GM12872 (cell line): ENCODE results near the gene CTDSP2.

Experiments used
- TF ChIP-seq, protein P1 (sequence below): IDR thresholded peaks from 3 replicates; pipeline ENCODE4 v1.5.1; 2011; ENCODE audit warnings: low read depth, mild to moderate bottlenecking, low read length, moderate library complexity; ENCODE audit not compliant: insufficient read depth

The CTDSP2 gene

DNA sequence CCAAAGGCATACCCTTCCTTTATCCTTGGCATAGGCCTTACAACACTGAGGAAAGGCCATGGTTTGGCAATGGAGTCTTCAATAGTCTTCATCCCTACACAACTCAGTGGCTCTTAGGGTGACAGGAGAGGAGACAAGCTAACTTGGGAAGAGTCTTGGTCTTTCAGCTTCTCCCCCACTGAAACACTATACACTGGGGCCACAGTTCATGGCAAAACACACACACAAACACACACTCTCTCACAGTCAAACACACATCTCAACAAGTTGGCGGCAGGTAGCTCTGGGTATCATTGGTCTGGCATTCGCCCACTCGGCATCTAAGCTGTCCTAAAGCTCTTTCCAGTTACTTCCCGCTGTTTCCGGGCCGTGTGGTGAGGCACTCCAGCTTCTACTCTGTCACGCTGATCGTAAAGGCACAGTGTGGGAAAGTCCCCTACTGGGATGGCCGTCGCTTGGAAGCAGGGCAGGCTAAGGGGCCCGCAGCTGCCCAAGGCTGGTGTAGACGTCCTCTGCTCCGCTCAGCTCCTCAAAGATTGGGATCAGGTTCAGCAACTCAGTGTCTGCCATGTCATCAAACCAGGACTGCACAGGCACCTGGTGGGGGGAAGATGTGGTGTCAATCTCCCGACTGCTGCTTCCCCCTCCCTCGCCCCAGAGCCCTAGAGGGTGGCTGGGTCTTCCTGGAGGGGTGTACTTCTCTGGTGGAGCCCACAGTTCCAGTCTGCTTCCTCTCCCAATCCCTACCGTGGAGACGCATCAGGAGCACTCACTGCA, 23.2 kb downstream of the CTDSP2 start:
- TF ChIP-seq, protein P1, sequence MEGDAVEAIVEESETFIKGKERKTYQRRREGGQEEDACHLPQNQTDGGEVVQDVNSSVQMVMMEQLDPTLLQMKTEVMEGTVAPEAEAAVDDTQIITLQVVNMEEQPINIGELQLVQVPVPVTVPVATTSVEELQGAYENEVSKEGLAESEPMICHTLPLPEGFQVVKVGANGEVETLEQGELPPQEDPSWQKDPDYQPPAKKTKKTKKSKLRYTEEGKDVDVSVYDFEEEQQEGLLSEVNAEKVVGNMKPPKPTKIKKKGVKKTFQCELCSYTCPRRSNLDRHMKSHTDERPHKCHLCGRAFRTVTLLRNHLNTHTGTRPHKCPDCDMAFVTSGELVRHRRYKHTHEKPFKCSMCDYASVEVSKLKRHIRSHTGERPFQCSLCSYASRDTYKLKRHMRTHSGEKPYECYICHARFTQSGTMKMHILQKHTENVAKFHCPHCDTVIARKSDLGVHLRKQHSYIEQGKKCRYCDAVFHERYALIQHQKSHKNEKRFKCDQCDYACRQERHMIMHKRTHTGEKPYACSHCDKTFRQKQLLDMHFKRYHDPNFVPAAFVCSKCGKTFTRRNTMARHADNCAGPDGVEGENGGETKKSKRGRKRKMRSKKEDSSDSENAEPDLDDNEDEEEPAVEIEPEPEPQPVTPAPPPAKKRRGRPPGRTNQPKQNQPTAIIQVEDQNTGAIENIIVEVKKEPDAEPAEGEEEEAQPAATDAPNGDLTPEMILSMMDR: no peak

DNA sequence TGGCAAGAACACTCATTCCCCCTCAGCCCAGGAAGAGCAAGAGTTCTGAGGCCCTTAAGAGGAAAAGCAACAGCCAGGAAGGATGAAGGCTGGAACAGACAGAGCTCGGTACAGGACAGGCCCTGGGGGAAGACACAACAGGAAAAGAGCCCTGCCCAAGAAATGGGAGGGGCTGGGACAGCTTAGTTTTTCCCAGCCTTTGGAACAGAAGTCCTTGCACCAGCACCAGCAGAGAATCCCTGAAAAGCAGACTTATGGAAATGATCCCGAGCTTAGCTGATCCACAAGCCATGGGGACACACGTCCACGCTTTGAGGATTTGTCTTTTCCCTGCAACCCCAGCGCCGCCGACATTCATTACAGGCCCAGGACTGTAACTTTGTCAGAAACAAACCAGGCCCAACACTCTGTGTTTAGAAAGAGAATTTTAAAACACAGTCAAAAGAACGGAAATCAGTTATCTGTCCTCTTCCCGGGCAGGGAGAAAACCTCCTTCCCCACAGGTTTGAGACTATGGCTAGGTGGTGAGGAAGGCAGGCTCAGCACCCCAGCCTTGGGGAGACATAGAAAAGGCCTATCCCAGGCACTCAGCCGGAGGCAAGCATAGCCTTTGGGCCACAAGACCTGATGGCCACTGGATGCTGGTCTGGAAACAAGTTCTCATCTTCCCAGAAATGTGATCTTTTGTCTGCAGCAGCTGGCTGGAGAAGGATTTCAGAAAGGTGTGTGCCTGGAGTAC, 24.0 kb downstream of the CTDSP2 start:
- TF ChIP-seq, protein P1: no peak

DNA sequence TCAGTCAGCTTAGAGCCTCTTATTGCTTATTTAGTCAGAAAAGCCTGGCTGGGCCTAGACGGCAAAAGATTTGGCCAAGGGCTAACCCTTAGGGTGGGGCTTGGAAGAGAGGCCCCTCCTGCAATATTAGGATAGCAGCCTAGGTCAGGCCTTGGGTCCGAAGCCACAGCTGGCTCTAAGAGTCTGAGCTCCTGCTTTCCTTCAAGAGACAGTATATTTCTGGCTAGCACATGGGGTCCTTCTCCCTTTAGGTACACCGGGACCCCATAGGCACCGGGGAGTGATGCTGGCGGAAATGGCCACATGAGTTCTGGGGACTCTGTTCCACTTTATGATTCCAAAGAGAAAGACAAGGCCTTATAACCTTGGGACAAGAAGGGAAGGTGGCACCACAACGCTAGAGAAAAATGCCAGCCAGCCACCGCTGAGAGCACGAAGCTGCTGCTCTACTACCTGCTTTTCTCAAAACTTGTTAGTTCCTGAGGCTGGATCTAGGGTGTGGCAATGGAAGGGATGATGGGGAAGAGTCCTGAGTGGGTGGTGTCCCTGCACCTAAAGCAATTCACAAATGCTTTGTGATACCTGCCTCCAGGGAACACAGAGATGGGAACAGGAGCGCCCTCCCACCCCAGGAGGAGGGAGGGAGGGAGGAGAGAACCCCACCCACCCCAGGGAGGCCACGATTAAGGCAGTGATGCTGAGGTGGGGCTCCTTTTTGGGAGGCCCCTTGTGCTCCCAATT, 24.9 kb downstream of the CTDSP2 start:
- TF ChIP-seq, protein P1: no peak

DNA sequence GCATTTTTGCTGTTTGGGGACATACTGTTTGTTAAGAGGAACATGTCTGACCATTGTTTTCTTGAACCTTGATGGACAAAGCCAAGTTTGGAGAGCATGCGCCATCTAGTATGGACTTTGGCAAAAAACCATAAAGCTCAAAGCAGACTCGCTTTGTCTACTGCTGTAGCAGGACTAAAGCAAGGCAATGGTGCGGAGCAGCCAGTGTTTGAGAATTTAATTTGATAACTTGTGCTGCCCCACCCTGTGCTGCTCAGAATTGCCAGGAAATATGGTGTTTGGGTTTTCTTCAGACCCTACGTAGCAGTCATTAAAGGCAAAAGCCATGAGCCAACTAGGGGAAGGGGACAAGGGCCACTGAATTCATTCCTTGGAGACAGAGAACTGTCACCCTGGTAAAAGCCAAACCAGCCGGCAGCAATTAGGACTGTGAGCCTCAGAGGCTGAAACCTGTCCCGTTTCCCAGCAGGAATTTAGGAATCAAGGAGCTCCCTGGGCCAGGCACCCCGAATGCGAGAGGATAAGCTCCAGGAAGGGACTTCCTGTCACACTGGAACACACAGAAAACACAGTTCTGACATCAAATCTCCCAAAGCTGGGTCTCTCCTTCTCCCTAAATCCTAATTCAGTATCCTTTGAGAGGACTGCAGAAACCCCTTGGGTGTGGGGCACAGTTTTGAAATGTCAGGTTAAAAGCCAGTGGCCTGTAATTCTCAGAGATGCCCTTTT, 29.1 kb downstream of the CTDSP2 start:
- TF ChIP-seq, protein P1: no peak

DNA sequence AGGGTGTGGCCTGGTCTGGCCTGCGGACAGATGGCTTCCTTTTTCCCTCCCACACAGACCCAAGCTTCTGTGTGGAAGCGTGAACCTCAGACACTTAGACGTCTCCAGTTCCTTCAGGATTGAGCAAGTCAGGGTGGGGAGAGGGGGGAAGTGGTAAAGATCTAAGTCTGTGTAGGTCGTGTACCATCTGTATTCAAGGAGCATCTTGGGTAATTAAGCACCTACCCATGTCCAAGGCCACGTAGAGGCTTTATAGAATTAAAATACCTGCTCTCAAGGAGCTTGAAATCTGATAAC, 29.7 kb downstream of the CTDSP2 start:
- TF ChIP-seq, protein P1: no peak

DNA sequence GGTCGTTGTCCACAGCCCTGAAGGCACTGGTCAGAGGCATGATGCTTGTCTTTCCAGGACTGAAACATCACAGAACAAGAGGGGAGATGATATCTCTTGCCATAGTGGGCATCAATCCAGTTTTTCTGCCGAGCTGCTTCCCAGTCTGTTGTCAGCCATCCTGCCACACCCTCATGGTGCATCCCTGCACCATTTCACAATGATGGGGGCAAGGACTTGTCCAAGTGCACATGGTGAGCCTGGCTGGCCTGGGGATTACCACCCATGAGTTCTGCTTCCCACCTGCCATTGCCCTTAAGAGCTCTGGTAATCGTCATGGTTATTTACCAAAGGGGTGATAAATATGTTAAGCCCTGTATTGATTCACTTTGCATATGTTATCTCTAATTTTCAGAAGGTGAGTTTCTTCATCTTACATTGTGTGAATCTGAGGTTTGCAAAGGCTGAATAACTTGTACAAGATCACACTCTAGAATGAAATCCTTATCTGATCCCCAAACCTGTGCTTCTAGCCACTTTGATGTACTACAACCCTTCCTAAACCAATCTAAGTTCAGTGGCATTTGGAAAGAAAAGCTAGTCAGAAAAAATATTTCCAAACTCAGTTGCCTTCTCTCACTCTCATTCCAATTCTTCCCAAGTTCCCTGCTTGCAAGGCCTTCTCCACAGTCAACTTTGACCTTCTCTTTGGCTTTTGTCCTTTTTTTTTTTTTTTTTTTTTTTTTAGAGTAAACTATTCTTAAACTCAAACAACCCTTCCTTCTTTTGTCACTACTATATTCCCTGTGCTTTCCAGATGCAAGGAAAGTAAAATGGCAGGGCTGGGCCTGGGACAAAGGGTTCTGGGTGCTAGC, 30.3 kb downstream of the CTDSP2 start:
- TF ChIP-seq, protein P1: no peak
